Erythroblast (primary cell): Measurements from ENCODE around the gene INHBB.

Source experiments
- GATA1 ChIP-seq: IDR thresholded peaks from 2 replicates; pipeline ENCODE4 v1.6.1; 2011; ENCODE audit warnings: low read depth, mild to moderate bottlenecking, control low read depth, low read length, moderate library complexity
- POLR2A ChIP-seq: IDR thresholded peaks from 2 replicates; pipeline ENCODE4 v1.6.1; 2011; ENCODE audit warnings: mild to moderate bottlenecking, low read length

DNA sequence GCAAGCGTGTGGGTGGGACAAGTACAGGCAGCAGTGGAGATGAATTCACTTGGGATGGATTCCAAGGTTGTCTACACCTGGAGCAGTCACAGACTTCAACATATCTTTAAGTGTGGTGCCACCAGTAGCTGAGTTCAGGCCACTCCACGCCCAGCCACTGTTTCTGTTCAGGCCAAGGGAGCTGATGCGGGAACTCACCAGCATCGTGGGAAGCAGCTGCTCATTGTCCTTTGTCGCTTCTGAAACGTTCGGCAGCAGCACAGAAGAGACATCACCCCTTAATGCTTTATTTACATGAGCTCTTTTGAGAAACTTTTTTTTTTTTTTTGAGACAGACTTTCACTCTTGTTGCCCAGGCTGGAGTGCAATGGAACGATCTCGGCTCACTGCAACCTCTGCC is 19.9 kb upstream of the INHBB start:
- TF ChIP-seq POLR2A (no peak), GATA1 (no peak)
